Hematopoietic multipotent progenitor cell treated with erythropoietin and hydrocortisone succinate and interleukin-3 and kit ligand, for 15 days (in vitro differentiated cells): ENCODE measurements around the gene AGXT.

Source experiments
- DNase-seq: peaks from one replicate; pipeline ENCODE4 v3.0.0-alpha.2; 2015; ENCODE audit warnings: low spot score

Gene AGXT

GRCh38 chr2:240869956-240870875, 1.6 kb downstream of the AGXT start:
- DNase-seq = no peak

- no peak for DNase-seq
These were observed 2.7 kb downstream of the AGXT start for GRCh38 chr2:240871071-240871958.

GRCh38 chr2:240872317-240873097, 3.9 kb downstream of the AGXT start:
- no peak for DNase-seq

GRCh38 chr2:240873098-240873788, 4.6 kb downstream of the AGXT start:
- DNase-seq = no peak

- no peak for DNase-seq
These were observed 5.4 kb downstream of the AGXT start for GRCh38 chr2:240873805-240874714.

- no peak for DNase-seq
These were observed 6.1 kb downstream of the AGXT start for GRCh38 chr2:240874715-240875227.

- no peak for DNase-seq
These were observed 6.8 kb downstream of the AGXT start for GRCh38 chr2:240875228-240876034.

GRCh38 chr2:240876035-240876474, 7.4 kb downstream of the AGXT start:
- DNase-seq = no peak

GRCh38 chr2:240876475-240877251, 8.0 kb downstream of the AGXT start:
- no peak for DNase-seq

- DNase-seq = no peak
These were observed 9.1 kb downstream of the AGXT start for GRCh38 chr2:240877460-240878340.

GRCh38 chr2:240878341-240878936, 9.8 kb downstream of the AGXT start:
- no peak for DNase-seq

GRCh38 chr2:240879105-240879504, 10.5 kb downstream of the AGXT start:
- no peak for DNase-seq

GRCh38 chr2:240881913-240882312, 13.3 kb downstream of the AGXT start:
- DNase-seq = no peak

- DNase-seq = no peak
These were observed 15.6 kb downstream of the AGXT start for GRCh38 chr2:240884221-240884620.

GRCh38 chr2:240884745-240885144, 16.1 kb downstream of the AGXT start:
- no peak for DNase-seq

GRCh38 chr2:240885566-240885965, 16.9 kb downstream of the AGXT start:
- DNase-seq = no peak

GRCh38 chr2:240886023-240886565, 17.5 kb downstream of the AGXT start:
- DNase-seq = no peak
